DND-41 (cell line): ENCODE results near the gene NEDD4L.
"Not testable (repeated sequence)": the region's sequence is repeated elsewhere in the genome, so short reads cannot be mapped to it uniquely, and the experiment has no call there.

Source experiments
- ATAC-seq: fragments of 200-7000 bp; cut with Tn5 transposase; 3 replicates; pipeline ENCODE4 v1.9.1; 2021; ENCODE audit warnings: low read depth; ENCODE audit not compliant: insufficient read depth
- DNase-seq: peaks from one replicate; pipeline ENCODE4 v3.0.0-alpha.2; 2020
- H2AFZ ChIP-seq: 2 replicates; pipeline ENCODE4 v1.6.0; 2012; ENCODE audit warnings: low read depth, low read length
- H3K27ac ChIP-seq: 2 replicates; pipeline ENCODE4 v1.5.1; 2012; ENCODE audit warnings: low read length, inconsistent platforms
- H3K27me3 ChIP-seq: fragments of 200-600 bp; sonication (generic); 2 replicates; pipeline ENCODE4 v1.6.0; 2012; ENCODE audit warnings: low read length, mild to moderate bottlenecking, inconsistent platforms; ENCODE audit not compliant: insufficient read depth, poor library complexity
- H3K36me3 ChIP-seq: 2 replicates; pipeline ENCODE4 v1.5.1; 2012; ENCODE audit warnings: low read length, inconsistent platforms; ENCODE audit not compliant: insufficient read depth
- H3K4me1 ChIP-seq: 2 replicates; pipeline ENCODE4 v1.5.1; 2012; ENCODE audit warnings: mild to moderate bottlenecking, low read length; ENCODE audit not compliant: insufficient read depth
- H3K4me2 ChIP-seq: 2 replicates; pipeline ENCODE4 v1.6.0; 2012; ENCODE audit warnings: mild to moderate bottlenecking, moderate library complexity, low read length, inconsistent platforms; ENCODE audit not compliant: insufficient read depth
- H3K4me3 ChIP-seq, 2 experiments: fragments of 200-600 bp in 1 of 2; shearing (Covaris generic) in 1 of 2; 2 replicates each; pipeline ENCODE4 v1.5.1; 2012 to 2016; ENCODE audit warnings: inconsistent platforms in 2 of 2, low read length in 2 of 2, mild to moderate bottlenecking in 2 of 2, low read depth in 1 of 2, moderate library complexity in 1 of 2
- H3K79me2 ChIP-seq: 2 replicates; pipeline ENCODE4 v1.6.0; 2012; ENCODE audit warnings: low read length, inconsistent platforms; ENCODE audit not compliant: insufficient read depth
- H3K9ac ChIP-seq: 2 replicates; pipeline ENCODE4 v1.6.0; 2012; ENCODE audit warnings: low read depth, mild to moderate bottlenecking, inconsistent platforms, low read length, moderate library complexity
- H3K9me3 ChIP-seq: 2 replicates; pipeline ENCODE4 v1.5.1; 2012; ENCODE audit warnings: low read length, moderate library complexity, mild to moderate bottlenecking, inconsistent platforms; ENCODE audit not compliant: insufficient read depth, severe bottlenecking
- H4K20me1 ChIP-seq: 2 replicates; pipeline ENCODE4 v1.6.0; 2012; ENCODE audit warnings: low read length; ENCODE audit not compliant: insufficient read depth
- EZH2 ChIP-seq: IDR thresholded peaks from 3 replicates; pipeline ENCODE4 v1.6.1; 2012; ENCODE audit warnings: borderline replicate concordance, low read depth, mild to moderate bottlenecking, moderate library complexity, low read length, inconsistent platforms; ENCODE audit not compliant: severe bottlenecking
- TF ChIP-seq, protein P1 (sequence below): IDR thresholded peaks from 2 replicates; pipeline ENCODE4 v1.5.1; 2012; ENCODE audit warnings: borderline replicate concordance, low read length, moderate library complexity, mild to moderate bottlenecking; ENCODE audit not compliant: poor library complexity, severe bottlenecking; ENCODE audit errors: extremely low read depth

The NEDD4L gene

DNA sequence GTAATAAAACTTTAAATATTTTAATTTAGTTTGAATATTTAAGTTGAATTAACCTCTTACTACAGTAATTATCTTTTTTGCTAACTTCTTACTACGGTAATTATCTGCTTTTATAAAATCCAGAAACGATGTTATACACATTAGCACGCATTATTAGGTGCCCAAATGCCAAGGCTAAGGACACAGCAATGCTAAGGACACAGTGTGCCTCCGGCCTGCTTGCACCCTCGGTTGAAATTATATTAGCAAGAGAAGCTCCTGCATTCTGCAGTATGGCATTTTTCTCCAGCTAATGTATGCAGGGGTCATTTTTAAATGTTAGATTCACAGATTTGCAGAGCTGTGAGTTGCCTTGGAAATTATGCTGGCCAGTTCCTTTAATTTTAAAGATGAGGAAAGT, 220.0 kb downstream of the NEDD4L start:
- Histone ChIP-seq H3K4me3 (no peak overlapping the region), H3K36me3 (no peaks in the 10 kb centered on the region), H3K9me3 (no peaks in the 10 kb centered on the region), H3K9ac (no peak overlapping the region), H3K4me1 (no peaks in the 10 kb centered on the region), H3K27me3 (no peaks in the 10 kb centered on the region), H3K27ac (no peak overlapping the region), H3K4me2 (no peak overlapping the region), H2AFZ (no peak overlapping the region), H3K79me2 (no peaks in the 10 kb centered on the region), H4K20me1 (no peaks in the 10 kb centered on the region)
- no peak for ATAC-seq
- TF ChIP-seq EZH2: no peak
- TF ChIP-seq, protein P1, sequence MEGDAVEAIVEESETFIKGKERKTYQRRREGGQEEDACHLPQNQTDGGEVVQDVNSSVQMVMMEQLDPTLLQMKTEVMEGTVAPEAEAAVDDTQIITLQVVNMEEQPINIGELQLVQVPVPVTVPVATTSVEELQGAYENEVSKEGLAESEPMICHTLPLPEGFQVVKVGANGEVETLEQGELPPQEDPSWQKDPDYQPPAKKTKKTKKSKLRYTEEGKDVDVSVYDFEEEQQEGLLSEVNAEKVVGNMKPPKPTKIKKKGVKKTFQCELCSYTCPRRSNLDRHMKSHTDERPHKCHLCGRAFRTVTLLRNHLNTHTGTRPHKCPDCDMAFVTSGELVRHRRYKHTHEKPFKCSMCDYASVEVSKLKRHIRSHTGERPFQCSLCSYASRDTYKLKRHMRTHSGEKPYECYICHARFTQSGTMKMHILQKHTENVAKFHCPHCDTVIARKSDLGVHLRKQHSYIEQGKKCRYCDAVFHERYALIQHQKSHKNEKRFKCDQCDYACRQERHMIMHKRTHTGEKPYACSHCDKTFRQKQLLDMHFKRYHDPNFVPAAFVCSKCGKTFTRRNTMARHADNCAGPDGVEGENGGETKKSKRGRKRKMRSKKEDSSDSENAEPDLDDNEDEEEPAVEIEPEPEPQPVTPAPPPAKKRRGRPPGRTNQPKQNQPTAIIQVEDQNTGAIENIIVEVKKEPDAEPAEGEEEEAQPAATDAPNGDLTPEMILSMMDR: no peak
- DNase-seq: no peak

DNA sequence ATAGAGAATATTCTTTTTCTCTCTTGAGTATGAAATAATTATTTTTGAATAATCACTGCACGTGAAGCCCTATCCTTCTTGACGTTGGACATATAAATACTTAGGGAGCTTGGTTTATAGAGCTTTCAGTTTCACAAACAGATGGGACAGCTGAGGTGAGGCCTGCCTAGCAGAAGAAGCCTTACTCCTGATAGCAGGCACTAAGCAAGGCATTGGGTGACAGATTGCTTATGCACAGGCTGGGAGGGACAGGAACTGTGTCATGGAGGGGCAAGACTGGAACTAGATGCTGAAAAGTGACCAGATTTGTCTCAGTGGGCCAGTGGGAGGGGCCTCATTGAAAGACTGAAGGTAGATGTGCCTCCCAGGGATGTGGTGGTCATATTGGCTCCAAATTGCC, 220.8 kb downstream of the NEDD4L start:
- no peaks in the 10 kb centered on the region for H3K4me1 ChIP-seq
- no peaks in the 10 kb centered on the region for H3K79me2 ChIP-seq
- H4K20me1 ChIP-seq: no peaks in the 10 kb centered on the region
- H3K9me3 ChIP-seq: no peaks in the 10 kb centered on the region
- H3K4me3 ChIP-seq: no peak overlapping the region
- no peak overlapping the region for H2AFZ ChIP-seq
- H3K27me3 ChIP-seq: no peaks in the 10 kb centered on the region
- no peaks in the 10 kb centered on the region for H3K36me3 ChIP-seq
- H3K9ac ChIP-seq: no peak overlapping the region
- no peak overlapping the region for H3K27ac ChIP-seq
- TF ChIP-seq, protein P1: no peak
- no peak for TF ChIP-seq EZH2
- ATAC-seq (no peak), DNase-seq (no peak)
- H3K4me2 ChIP-seq: no peak overlapping the region

DNA sequence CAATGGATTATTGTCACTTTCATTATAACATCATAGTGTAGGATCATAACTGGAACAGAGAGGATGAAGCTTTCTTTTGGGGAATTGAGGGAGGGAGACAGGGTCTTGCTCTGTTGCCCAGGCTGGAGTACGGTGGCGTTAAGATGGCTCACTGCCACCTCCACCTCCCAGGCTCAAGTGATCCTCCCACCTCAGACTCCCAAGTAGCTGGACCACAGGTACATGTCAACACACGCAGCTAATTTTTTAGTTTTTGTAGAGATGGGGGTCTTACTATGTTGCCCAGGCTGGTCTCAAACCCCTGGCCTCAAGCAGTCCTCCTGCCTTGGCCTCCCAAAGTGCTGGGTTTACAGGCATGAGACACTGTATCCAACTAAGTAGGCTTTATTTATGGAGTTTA, 221.5 kb downstream of the NEDD4L start:
- H3K27me3 ChIP-seq, H3K9me3 ChIP-seq, H4K20me1 ChIP-seq, ATAC-seq, H3K27ac ChIP-seq, H3K9ac ChIP-seq, H2AFZ ChIP-seq, H3K79me2 ChIP-seq, DNase-seq, H3K4me3 ChIP-seq, H3K4me2 ChIP-seq, H3K4me1 ChIP-seq, H3K36me3 ChIP-seq: not testable (repeated sequence)

DNA sequence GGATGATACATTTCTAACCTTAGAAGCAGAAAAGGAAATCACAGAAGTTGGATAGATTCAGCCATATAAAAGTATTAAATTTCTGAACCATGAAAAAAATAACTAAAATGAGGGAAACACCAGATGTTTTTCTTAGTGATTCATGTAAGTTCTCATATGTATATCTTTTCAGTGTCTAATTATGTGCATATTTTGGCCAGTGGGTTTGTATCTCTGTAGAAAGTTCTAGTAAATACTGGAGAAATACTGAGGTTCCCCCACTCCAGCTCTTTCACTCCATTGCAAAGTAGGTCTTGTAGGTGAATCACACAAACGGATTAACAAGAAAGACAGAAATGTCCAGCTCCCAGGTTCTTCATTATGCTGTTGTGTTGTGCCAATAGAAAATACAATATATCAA, 222.3 kb downstream of the NEDD4L start:
- no peaks in the 10 kb centered on the region for H3K36me3 ChIP-seq
- no peak for ATAC-seq
- TF ChIP-seq EZH2: no peak
- TF ChIP-seq, protein P1: no peak
- H3K9ac ChIP-seq: no peak overlapping the region
- H3K27me3 ChIP-seq: no peaks in the 10 kb centered on the region
- H2AFZ ChIP-seq: no peak overlapping the region
- H3K4me3 ChIP-seq: no peak overlapping the region
- H3K27ac ChIP-seq: no peak overlapping the region
- no peaks in the 10 kb centered on the region for H4K20me1 ChIP-seq
- no peak for DNase-seq
- H3K4me2 ChIP-seq: no peak overlapping the region
- no peaks in the 10 kb centered on the region for H3K4me1 ChIP-seq
- no peaks in the 10 kb centered on the region for H3K9me3 ChIP-seq
- no peaks in the 10 kb centered on the region for H3K79me2 ChIP-seq
